Vagina (tissue), 2 donors: Measurements from ENCODE around the gene SLC16A9.

Experiments
- CTCF ChIP-seq, 3 experiments: fragments of 450-650 bp in 2 of 3; fragments of 200-600 bp in 1 of 3; sonication (generic) in 1 of 3; IDR thresholded peaks; one replicate each; pipeline ENCODE4 v1.5.1; 2017 to 2019; ENCODE audit warnings: antibody characterized with exemption in 3 of 3, mild to moderate bottlenecking in 2 of 3, moderate library complexity in 2 of 3
- POLR2A ChIP-seq, 2 donors: fragments of 450-650 bp; IDR thresholded peaks; one replicate each; pipeline ENCODE4 v1.6.1; 2017; ENCODE audit warnings: antibody characterized with exemption in 2 of 2, mild to moderate bottlenecking in 2 of 2, moderate library complexity in 2 of 2

GRCh38 chr10:59708816-59709394, 745 bp downstream of the SLC16A9 start:
- TF ChIP-seq POLR2A (IDR thresholded peaks at IDR 0.05) (no peak), CTCF (IDR thresholded peaks at IDR 0.05) (no peak)
